GM19099 (cell line): Measurements from ENCODE around the gene ZNF597.
A peak's percentile ranks its signal among the peaks of the same experiment; 100 is the strongest.

ENCODE experiments used
- POLR2A ChIP-seq: IDR thresholded peaks from 3 replicates; pipeline ENCODE4 v1.6.1; 2011; ENCODE audit warnings: low read depth; ENCODE audit not compliant: insufficient read length; ENCODE audit errors: extremely low read depth

ZNF597 gene

GRCh38 chr16:3413730-3414379, 29.4 kb downstream of the ZNF597 start:
- no peak for TF ChIP-seq POLR2A

DNA sequence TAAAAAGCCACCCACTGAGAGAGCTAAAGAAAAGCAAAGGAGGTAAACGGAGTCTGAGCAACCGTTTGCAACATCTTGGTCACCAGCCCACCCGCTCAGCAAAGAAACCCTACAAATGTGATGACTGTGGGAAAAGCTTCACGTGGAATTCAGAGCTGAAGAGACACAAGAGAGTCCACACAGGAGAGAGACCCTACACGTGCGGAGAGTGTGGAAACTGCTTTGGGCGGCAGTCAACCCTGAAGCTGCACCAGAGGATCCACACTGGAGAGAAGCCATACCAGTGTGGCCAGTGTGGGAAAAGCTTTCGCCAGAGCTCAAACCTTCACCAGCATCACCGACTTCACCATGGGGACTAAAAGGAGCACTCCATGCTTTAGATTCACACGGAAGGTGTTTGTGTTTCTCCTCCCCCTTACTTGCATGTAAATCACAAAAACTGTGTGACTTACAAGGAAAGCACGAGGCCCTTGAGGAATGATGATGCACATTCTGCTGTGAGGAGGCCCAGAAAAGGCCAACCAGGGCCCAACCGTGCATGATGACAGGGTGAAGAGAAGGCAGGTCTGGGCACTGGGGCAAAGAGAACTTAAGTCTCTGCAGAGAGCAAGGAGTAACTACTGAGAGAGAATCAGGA, 34.6 kb downstream of the ZNF597 start:
- TF ChIP-seq POLR2A: no peak

DNA sequence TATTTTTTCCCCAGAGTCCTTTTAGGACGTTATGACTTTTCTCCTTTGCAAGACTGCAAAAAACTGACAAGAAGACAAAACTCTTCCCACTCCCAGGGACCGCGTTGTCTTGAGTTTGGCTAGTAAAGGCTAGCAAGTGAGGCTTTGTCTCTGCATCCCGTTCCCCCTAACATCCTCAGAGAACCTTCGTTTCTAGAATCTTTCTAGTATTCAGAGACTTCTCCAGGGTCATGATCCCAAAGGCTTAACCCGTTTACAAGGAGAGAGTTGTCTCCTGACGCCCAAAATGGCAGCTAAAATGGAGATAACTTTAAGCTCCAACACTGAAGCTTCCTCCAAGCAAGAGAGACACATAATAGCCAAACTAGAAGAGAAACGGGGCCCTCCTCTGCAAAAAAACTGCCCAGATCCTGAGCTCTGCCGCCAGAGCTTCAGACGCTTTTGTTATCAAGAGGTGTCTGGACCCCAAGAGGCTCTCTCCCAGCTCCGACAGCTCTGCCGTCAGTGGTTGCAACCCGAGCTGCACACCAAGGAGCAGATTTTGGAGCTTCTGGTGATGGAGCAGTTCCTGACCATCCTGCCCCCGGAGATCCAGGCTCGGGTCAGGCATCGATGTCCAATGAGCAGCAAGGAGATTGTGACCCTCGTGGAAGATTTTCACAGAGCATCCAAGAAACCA, 41.4 kb downstream of the ZNF597 start:
- TF ChIP-seq POLR2A: no peak

DNA sequence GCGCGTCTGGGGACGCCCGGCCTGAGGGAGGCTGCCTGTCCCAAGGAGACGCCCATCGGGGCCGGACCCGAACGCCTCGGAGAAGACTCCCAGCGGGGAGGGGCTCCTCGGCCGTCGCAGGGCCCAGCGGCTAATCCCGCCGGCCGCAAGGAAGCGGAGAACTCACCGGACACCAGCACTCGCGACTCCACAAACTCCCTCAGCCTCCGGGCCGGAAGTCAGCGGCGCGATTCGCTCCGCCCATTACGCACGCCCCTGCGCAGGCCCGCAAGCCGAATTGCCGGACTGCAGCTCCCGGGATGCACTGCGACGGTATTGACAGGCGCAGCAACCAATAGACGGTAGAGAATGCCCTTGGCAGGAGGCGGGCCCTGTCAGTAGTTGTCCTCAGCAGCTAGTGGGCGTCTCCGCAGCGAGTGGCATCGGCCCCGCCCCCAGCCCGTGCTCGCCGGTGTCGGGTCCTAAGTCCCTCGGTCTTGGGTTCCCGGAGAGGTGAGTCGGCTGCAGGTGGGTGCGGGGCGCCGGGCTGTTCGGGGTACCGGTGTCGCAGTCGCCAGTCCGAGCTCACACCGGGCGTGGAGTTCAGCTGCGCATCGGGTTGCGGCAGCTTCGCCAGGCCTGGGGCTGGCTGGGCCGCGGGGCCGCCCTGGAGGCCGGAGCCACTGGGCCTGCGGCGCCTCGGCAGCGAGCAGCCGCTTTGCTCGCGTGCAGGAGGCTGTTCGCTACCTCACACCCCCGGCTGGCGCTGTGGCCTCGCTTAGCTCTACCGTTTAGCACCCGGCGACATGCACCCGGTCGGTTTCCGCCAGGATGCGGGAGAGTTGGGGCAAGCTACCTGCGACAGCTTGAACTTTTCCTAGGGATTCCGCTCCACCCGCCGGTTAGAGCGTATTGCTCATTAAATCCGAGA, 42.3 kb downstream of the ZNF597 start, which contains the start of the genes ZNF174 and ZSCAN32:
ZNF174 (plus strand) TSS at position 437 of the 910 bp plus-strand sequence. CDS start 790 bp downstream, outside the sequence.
ZSCAN32 (minus strand) TSS at position 226 of the 910 bp plus-strand sequence. CDS start 3,447 bp downstream, outside the sequence.
- peak; percentile 91 for TF ChIP-seq POLR2A

- no peak for TF ChIP-seq POLR2A
Measured at GRCh38 chr16:3400446-3400778, 42.9 kb downstream of the ZNF597 start.

DNA sequence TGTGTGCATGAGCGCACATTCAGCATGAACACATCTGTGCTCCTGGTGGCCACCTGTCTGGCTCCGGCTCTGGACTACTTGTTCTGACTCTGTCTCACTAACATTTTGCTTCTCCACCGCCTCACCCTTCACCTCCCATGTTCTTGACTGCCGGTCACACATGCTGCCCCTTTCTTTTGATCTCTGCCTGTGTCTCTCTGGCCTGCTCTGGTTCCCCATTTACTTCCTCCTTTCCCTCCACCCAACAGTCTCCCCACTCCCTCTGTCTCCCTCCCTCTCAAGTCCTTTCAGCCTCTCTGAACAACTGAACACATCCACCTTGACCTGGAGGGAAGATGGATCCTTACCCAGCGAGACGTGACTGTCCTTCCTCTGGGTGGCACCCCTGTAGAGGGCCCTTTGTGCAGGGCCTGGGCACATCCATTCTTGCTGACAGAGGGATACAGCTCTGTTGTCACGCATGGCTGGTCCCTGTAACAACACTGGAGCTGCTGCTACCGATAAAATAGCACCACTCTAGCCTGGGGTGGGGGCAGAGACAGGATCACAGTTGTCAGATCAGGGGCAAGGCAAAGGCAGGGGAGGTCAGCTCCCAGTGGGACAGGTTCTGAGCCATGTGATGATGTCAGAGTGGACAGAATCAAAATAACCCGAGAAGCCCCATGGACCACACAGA, 53.5 kb downstream of the ZNF597 start:
- no peak for TF ChIP-seq POLR2A

DNA sequence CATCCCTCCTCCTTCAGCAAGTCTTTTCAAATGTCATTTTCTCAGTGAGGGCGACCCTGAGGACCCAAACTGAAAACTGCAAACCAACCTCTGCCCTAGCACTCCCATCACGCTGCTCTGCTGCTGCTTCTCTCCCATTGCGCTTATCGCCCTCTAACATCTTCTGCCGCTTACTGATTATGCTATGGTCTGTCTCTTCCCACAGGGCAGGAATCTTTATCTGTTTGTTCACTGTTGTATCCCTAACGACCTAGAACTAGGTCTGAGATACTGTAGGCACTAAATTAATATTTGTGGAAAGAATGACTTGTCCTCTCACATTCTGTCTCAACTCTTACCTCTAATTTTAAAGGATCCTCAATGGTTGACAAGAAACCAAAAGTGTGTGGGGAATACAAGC, 55.0 kb downstream of the ZNF597 start:
- TF ChIP-seq POLR2A: no peak

DNA sequence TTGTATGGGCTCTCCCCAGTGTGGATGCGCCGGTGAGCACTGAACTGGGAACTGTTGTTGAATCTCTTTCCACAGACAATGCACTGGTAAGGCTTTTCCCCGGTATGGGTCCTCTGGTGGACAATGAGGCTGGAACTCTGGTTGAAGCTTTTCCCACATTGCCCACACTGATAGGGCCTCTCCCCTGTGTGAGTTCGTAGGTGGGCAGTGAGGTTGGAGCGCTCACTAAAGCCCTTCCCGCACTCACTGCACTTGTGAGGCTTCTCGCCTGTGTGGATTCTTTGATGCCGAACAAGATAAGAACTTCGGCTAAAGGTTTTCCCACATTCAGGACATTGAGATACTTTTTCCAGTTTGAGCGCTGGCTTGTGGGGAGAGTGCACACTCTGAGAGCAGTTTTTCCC, 60.3 kb downstream of the ZNF597 start:
- no peak for TF ChIP-seq POLR2A
